GM12892 (cell line): ENCODE results near the gene CLDN25.

Experiments used
- POLR2A ChIP-seq: IDR thresholded peaks from 2 replicates; pipeline ENCODE4 v1.6.1; 2011; ENCODE audit warnings: low read depth, low read length, control low read depth
- POLR2AphosphoS5 ChIP-seq: IDR thresholded peaks from 2 replicates; pipeline ENCODE4 v1.6.1; 2011; ENCODE audit warnings: low read depth, low read length, control low read depth
- TAF1 ChIP-seq: IDR thresholded peaks from 2 replicates; pipeline ENCODE4 v1.6.1; 2011; ENCODE audit warnings: low read depth, mild to moderate bottlenecking, control low read depth, low read length, borderline replicate concordance

- TF ChIP-seq POLR2A: no peak
- no peak for TF ChIP-seq TAF1
- TF ChIP-seq POLR2AphosphoS5: no peak
These were observed 50.2 kb downstream of the CLDN25 start for GRCh38 chr11:113829751-113830150.
